SKM-1 (cell line): ENCODE data around the gene RPL31.
A peak's percentile ranks its signal among the peaks of the same experiment; 100 is the strongest.

Experiments
- DNase-seq: peaks from one replicate; lab custom pipeline; 2025; ENCODE audit not compliant: unreplicated experiment; lab: John Stamatoyannopoulos, UW

Gene RPL31

GRCh38 chr2:101001691-101002561 is at the start of gene RPL31:
Gene RPL31, plus strand, starts transcription at chr2:101002289. Its CDS starts 413 bp downstream, at chr2:101002702.
- DNase-seq = peak; percentile 96

- no peak for DNase-seq
These were observed 49.6 kb upstream of the RPL31 start for GRCh38 chr2:100952512-100952911.

GRCh38 chr2:100953406-100954043 is 48.6 kb upstream of the RPL31 start:
- no peak for DNase-seq

- DNase-seq = no peak
These were observed 48.1 kb upstream of the RPL31 start for GRCh38 chr2:100954044-100954420.

GRCh38 chr2:100955226-100955625 is 46.9 kb upstream of the RPL31 start:
- DNase-seq = no peak

GRCh38 chr2:100956081-100956480 is 46.0 kb upstream of the RPL31 start:
- DNase-seq = no peak

GRCh38 chr2:100957996-100958653 is 44.0 kb upstream of the RPL31 start:
- no peak for DNase-seq

GRCh38 chr2:100959225-100959880 is 42.7 kb upstream of the RPL31 start:
- no peak for DNase-seq

GRCh38 chr2:100960688-100961087 is 41.4 kb upstream of the RPL31 start:
- no peak for DNase-seq

- DNase-seq = no peak
These were observed 39.6 kb upstream of the RPL31 start for GRCh38 chr2:100962366-100963025.

- DNase-seq = no peak
These were observed 39.1 kb upstream of the RPL31 start for GRCh38 chr2:100963026-100963375.

GRCh38 chr2:100964222-100964621 is 37.9 kb upstream of the RPL31 start:
- no peak for DNase-seq

- DNase-seq = no peak
These were observed 37.4 kb upstream of the RPL31 start for GRCh38 chr2:100964681-100965169.

GRCh38 chr2:100965596-100965995 is 36.5 kb upstream of the RPL31 start:
- no peak for DNase-seq

GRCh38 chr2:100967716-100968115 is 34.4 kb upstream of the RPL31 start:
- DNase-seq = no peak

GRCh38 chr2:100968146-100969145 is 33.6 kb upstream of the RPL31 start:
- DNase-seq = no peak

- DNase-seq = no peak
These were observed 32.1 kb upstream of the RPL31 start for GRCh38 chr2:100969998-100970397.

GRCh38 chr2:100971221-100971620 is 30.9 kb upstream of the RPL31 start:
- no peak for DNase-seq

GRCh38 chr2:100972452-100972851 is 29.6 kb upstream of the RPL31 start:
- no peak for DNase-seq
